ENCODE results near the gene DNAJC22.
"Not testable (repeated sequence)": the region's sequence is repeated elsewhere in the genome, so short reads cannot be mapped to it uniquely, and the experiment has no call there.

DNAJC22 gene

DNA sequence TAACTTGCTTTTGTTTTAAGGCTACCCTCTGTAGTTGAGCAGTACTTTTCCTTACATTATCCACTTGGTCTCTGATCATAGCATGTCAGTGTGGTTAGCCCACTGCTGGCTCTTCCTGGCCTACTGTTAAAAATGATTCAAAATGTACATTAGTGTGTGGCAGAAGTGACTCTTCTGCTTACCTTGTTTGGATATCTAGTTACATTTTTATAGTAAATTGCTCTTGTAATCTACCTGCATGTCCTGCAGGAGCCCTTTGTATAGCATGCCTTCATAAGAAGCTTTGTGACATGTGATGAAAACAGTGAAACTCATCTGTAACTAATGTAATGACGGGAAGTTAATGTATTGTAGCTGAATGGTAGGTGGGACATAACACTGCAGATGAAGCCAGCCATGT, 28.7 kb downstream of the DNAJC22 start:
- no peak for DNase-seq

DNA sequence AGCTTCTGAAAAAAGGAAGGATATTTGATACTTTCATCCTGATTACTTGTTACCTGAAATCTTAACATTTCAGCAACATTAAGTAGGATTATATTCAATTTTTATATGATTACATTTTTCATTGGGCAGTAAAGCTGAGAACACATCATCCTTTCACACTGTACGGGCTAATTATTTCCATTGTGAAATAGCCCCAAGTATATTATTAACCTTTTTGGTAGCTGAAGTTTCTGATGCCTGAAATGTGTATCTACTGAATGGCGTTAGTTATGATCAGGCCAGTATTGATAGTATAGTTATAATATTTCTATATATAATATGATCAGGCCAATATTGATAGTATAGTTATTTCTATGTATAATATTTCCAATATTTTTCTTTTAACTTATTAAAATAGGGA, 30.7 kb downstream of the DNAJC22 start:
- no peak for DNase-seq

DNA sequence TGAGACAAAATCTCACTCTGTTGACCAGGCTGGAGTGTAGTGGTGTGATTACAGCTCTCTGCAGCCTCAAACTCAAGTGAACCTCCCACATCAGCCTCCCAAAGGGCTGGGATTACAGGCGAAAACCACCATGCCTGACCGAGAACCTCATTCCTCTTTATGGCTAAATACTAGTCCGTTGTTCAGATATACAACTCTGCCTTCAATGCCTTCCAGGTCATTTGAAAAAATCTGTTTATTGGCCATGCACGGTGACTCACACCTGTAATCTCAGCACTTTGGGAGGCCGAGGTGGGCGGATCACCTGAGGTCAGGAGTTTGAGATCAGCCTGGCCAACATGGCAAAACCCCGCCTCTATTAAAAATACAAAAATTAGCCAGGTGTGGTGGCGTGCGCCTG, 33.5 kb downstream of the DNAJC22 start:
- not testable (repeated sequence) for DNase-seq

DNA sequence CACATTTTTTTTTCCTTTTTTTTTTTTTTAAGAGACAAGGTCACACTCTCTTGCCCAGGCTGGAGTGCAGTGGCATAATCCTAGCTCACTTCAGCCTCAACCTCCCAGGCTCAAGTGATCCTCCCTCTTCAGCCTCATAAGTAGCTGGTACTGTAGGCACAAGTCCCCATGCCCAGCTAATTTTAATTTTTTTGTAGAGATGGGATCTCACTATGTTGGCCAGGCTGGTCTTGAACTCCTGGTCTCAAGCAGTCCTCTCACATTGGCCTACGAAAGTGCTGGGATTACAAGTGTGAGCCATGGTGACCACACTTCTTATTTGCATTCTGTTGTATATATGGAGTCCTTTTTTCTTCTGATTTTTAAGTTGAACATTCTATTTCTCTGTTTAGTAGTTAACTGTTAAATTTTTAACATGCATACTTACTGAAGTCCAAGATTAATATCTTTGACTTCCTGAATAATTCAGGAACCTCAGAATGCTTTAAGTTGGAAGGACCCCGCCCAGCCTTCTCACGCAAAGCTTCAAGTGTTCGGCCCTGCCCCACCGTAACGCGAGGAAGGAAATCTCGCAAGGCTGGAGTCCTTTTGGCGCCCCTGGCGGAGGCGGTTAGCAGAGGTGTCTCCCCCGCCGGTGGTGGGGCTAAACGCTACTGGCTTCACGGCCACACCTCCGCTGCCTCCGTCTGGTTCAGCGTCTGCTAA, 42.1 kb downstream of the DNAJC22 start:
- no peak for DNase-seq

DNA sequence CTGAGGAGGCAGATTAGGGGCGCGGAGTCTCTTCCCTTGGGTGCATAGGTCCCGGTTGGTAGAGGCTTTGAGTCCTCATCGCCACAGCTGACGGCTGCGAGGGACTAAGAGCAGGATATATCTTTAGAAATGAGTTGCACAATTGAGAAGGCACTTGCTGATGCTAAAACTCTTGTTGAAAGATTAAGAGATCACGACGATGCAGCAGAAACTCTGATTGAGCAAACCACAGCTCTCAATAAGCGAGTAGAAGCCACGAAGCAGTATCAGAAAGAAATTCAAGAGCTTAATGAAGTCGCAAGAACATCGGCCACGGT, 42.7 kb downstream of the DNAJC22 start:
- no peak for DNase-seq

DNA sequence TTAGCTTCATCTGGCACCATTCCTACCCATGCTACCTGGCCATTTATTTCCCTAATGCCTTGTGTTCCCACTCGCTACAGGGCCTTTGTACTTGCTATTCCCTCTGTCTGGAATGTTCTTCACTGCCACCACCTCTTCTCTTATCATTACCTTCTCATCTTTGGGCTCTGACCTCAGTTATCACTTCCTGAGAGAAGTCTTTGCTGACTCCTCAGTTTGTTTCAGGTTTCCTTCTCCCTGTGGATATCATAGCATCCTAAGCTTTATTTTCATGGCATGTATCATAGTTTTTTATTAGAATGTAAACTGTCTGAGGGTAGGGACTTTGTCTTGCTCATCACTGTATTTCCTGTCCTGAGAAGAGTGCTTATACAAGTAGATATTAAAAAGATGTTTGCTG, 50.3 kb downstream of the DNAJC22 start:
- no peak for DNase-seq

DNA sequence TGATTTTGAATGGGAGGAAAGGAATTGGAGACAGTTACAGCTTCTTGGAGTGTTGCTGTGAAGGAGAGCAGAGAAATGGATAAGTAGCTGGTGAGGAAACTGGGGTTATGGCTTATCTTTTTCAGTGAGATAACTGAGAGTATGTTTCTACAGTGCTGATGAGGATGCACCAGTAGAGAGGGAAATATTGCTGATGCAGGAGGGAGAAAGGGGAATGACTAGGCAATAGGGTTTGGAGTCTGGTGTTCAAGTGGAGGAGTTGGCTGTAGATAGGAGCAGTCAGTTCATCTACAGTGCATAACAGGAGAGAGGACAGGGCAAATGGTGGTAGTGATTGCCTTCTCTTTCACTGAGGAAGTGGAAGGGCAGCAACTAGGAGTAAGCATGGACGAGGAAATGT, 53.6 kb downstream of the DNAJC22 start:
- no peak for DNase-seq

Measured in Kasumi-1 (cell line).